ENCODE measurements around the gene FREM2.

DNA sequence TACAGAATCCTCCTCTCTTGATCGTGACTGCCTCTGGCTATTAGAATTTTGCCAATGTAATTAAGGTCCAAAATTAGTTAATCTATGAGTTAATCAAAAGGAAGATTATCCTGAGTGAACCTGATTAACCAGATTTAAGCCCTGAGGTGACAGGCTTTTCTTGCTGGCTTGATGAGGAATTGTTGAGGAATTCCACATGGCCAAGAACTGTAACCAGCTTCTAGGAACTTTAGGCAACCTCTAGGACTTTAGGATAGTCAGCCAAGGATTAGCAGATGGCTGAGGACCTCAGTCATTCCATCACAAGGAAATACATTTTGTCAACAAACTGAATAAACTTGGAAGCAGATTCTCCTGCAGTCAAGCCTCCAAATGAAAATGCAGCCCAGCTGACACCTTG, 219.0 kb downstream of the FREM2 start:
- no peak for TF ChIP-seq CTCF (IDR thresholded peaks at IDR 0.05)
- TF ChIP-seq POLR2A (IDR thresholded peaks at IDR 0.05) = no peak
